ENCODE results near the gene OSMR.

DNA sequence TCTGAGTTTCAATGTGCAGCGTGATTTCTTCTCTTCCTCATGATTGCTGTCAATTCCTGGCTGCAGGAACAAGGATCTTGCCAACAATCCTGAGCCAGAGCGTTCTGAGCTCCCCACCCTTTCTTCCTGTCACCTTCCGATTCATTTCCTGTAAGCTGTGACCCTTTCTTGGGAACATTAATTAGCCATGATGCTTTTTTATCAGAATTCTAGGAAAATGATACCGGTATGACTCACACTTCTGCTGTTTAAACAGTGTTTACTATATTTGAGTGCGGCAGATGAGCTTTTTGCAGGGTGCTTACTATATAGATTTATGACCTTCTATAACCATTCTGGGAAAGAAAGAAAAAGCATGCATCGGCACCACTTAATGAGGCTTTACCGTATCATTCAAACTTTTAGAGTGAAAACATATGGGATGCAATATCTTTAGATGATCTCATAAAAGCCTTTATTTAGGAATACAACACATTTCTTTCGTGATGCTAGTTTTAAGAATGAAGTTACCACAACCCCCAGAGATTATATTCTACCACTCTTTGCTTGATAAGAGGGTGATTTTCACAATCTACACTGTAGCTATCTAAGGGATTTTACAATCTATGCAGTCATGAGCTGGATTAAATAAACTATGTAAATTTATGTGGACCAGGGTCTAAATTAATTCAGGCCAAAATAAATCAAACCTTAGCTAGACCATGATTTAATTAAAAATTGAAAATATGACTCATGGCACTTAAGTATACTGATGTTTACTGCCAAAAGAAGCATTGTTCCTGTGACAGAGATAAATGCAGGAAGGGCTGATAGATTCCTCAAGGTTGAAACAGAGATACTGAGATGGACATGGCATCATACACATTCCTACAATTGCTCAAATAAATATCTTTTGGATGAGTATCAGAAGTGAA, 38.0 kb upstream of the OSMR start:
- TF ChIP-seq CTCF (IDR thresholded peaks at IDR 0.05) (no peak), FOXM1 (IDR thresholded peaks at IDR 0.05; ENCODE audit: low read depth) (0 out of 2 replicates have a peak, but pooled peaks have one; percentile 13), EZH2phosphoT487 (IDR thresholded peaks at IDR 0.05; ENCODE audit: borderline replicate concordance, low read depth) (no peak), CHD2 (IDR thresholded peaks at IDR 0.05; ENCODE audit: low read length, partially characterized antibody) (no peak), MXI1 (IDR thresholded peaks at IDR 0.05; ENCODE audit: low read depth, low read length) (no peak), EP300 (IDR thresholded peaks at IDR 0.05; ENCODE audit: borderline replicate concordance in 1 of 2, low read depth in 1 of 2, low read length in 1 of 2) (peak; percentile 46 to 76; a peak in 3 of 4 replicates), POLR2AphosphoS5 (IDR thresholded peaks at IDR 0.05; ENCODE audit: low read depth, low read length) (peak; percentile 50; the same call in 1 of the 2 replicates), RFX5 (IDR thresholded peaks at IDR 0.05; ENCODE audit: low read length) (no peak), RCOR1 (IDR thresholded peaks at IDR 0.05; ENCODE audit: low read length) (no peak), YY1 (IDR thresholded peaks at IDR 0.05; ENCODE audit: low read depth) (no peak), ELF1 (IDR thresholded peaks at IDR 0.05) (no peak)

Data from SK-N-SH (cell line).